NCI-H524 (cell line): Measurements from ENCODE around the gene VIP.
"Not testable (repeated sequence)": the region's sequence is repeated elsewhere in the genome, so short reads cannot be mapped to it uniquely, and the experiment has no call there.

ENCODE experiments used
- DNase-seq, 2 experiments: peaks; one replicate each; lab custom pipeline; 2025; lab: John Stamatoyannopoulos, UW

Gene VIP

GRCh38 chr6:152750694-152751093, at the start of gene VIP:
TSS of gene VIP (plus strand) at chr6:152750797. CDS start at chr6:152752178, 1,381 bp downstream.
- DNase-seq: no peak

GRCh38 chr6:152701081-152701862, 49.3 kb upstream of the VIP start:
- DNase-seq: peak; percentile 32 to 72

- no peak for DNase-seq
Measured at GRCh38 chr6:152701863-152702401, 48.7 kb upstream of the VIP start.

- not testable (repeated sequence) for DNase-seq
Measured at GRCh38 chr6:152703750-152704149, 46.8 kb upstream of the VIP start.

GRCh38 chr6:152705327-152705726, 45.3 kb upstream of the VIP start:
- no peak for DNase-seq

GRCh38 chr6:152716322-152716721, 34.3 kb upstream of the VIP start:
- no peak for DNase-seq

- no peak for DNase-seq
Measured at GRCh38 chr6:152720974-152721373, 29.6 kb upstream of the VIP start.

- DNase-seq: no peak
Measured at GRCh38 chr6:152721956-152722355, 28.6 kb upstream of the VIP start.

GRCh38 chr6:152723398-152723797, 27.2 kb upstream of the VIP start:
- DNase-seq: peak; percentile 62 to 84

GRCh38 chr6:152726313-152726712, 24.3 kb upstream of the VIP start:
- DNase-seq: no peak

- DNase-seq: peak in 1 of 2 experiments; percentile 27
Measured at GRCh38 chr6:152727507-152727906, 23.1 kb upstream of the VIP start.

- DNase-seq: no peak
Measured at GRCh38 chr6:152734630-152735029, 16.0 kb upstream of the VIP start.

- DNase-seq: no peak
Measured at GRCh38 chr6:152736687-152737273, 13.8 kb upstream of the VIP start.

- no peak for DNase-seq
Measured at GRCh38 chr6:152745509-152746171, 5.0 kb upstream of the VIP start.

- no peak for DNase-seq
Measured at GRCh38 chr6:152746172-152746553, 4.4 kb upstream of the VIP start.

GRCh38 chr6:152748843-152749242, 1.8 kb upstream of the VIP start:
- DNase-seq: peak in 1 of 2 experiments; percentile 42

GRCh38 chr6:152749336-152749735, 1.3 kb upstream of the VIP start:
- no peak for DNase-seq

- no peak for DNase-seq
Measured at GRCh38 chr6:152765331-152765730, 14.7 kb downstream of the VIP start.

GRCh38 chr6:152769159-152769558, 18.6 kb downstream of the VIP start:
- DNase-seq: no peak

GRCh38 chr6:152769993-152770392, 19.4 kb downstream of the VIP start:
- no peak for DNase-seq

GRCh38 chr6:152771061-152771687, 20.6 kb downstream of the VIP start:
- DNase-seq: no peak

GRCh38 chr6:152775428-152775827, 24.8 kb downstream of the VIP start:
- DNase-seq: no peak
